HG03575 (cell line): Measurements from ENCODE around the gene CD300LG.
"Not testable (repeated sequence)": the region's sequence is repeated elsewhere in the genome, so short reads cannot be mapped to it uniquely, and the experiment has no call there.

Source experiments
- ATAC-seq: cut with Tn5 transposase; IDR thresholded peaks from one replicate; pipeline ENCODE4 v1.9.1; 2021; ENCODE audit not compliant: unreplicated experiment, insufficient number of reproducible peaks, low FRiP score; ENCODE audit errors: extremely low read depth

The CD300LG gene

GRCh38 chr17:43822570-43823190 is 24.3 kb upstream of the CD300LG start:
- no peak for ATAC-seq

- no peak for ATAC-seq
Measured at GRCh38 chr17:43823350-43824084, 23.5 kb upstream of the CD300LG start.

GRCh38 chr17:43825567-43825966 is 21.4 kb upstream of the CD300LG start:
- ATAC-seq, result no peak

GRCh38 chr17:43826206-43826605 is 20.8 kb upstream of the CD300LG start:
- no peak for ATAC-seq

GRCh38 chr17:43827596-43827995 is 19.4 kb upstream of the CD300LG start:
- no peak for ATAC-seq

- ATAC-seq, result no peak
Measured at GRCh38 chr17:43829738-43830137, 17.2 kb upstream of the CD300LG start.

- no peak for ATAC-seq
Measured at GRCh38 chr17:43830510-43831140, 16.4 kb upstream of the CD300LG start.

- no peak for ATAC-seq
Measured at GRCh38 chr17:43831633-43832032, 15.3 kb upstream of the CD300LG start.

- ATAC-seq, result no peak
Measured at GRCh38 chr17:43832168-43832975, 14.6 kb upstream of the CD300LG start.

GRCh38 chr17:43832976-43833829 is 13.8 kb upstream of the CD300LG start, which contains the start of gene MPP3:
TSS of gene MPP3 (minus strand) at chr17:43833146. CDS start at chr17:43831906, 1,240 bp downstream.
- no peak for ATAC-seq

GRCh38 chr17:43834106-43834505 is 12.9 kb upstream of the CD300LG start:
- ATAC-seq, result no peak

- ATAC-seq, result no peak
Measured at GRCh38 chr17:43839670-43840108, 7.3 kb upstream of the CD300LG start.

GRCh38 chr17:43840814-43841213 is 6.2 kb upstream of the CD300LG start:
- ATAC-seq, result no peak

GRCh38 chr17:43841282-43841681 is 5.7 kb upstream of the CD300LG start:
- no peak for ATAC-seq

- ATAC-seq, result not testable (repeated sequence)
Measured at GRCh38 chr17:43842091-43842974, 4.6 kb upstream of the CD300LG start.

GRCh38 chr17:43842975-43843325 is 4.0 kb upstream of the CD300LG start:
- no peak for ATAC-seq

- no peak for ATAC-seq
Measured at GRCh38 chr17:43844241-43844640, 2.7 kb upstream of the CD300LG start.

GRCh38 chr17:43845766-43846165 is 1.2 kb upstream of the CD300LG start:
- ATAC-seq, result no peak
